HG03135 (cell line): ENCODE measurements around the gene PLXNB2.

Source experiments
- ATAC-seq: cut with Tn5 transposase; IDR thresholded peaks from one replicate; pipeline ENCODE4 v1.9.1; 2021; ENCODE audit warnings: mild to moderate bottlenecking, moderate library complexity; ENCODE audit not compliant: unreplicated experiment

Gene PLXNB2

DNA sequence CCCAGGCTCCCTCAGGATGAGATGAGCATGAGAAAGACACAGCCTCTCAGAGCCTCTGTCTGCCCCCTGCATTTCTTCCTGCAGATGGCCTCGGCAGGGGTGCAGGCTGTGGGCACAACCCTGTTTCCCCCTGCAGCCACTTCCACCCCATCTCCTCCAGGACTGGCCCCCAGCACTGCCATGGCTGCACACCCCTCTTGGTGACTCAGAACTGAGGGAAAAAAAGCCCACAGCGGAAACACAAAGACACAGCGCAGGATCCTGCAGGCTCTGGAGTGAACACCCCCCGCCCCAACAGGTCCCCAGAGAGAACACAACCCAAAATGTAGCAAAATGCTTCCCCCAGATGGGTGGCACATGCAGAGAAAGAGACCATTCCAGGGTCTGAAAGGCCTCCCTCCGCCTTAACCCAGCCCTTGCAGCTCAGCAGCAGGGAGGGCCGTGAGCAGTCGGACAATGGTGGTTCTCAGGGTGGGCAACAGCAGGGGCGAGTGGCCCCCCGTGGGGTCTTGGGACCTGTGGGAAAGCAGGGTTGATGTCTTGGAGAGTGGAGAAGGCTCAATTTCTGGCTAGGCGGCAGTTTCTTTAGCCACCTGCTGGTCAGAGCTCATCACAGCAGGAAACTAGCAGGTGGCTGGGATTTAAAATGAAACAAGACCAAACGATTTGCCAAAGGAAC, 70.6 kb downstream of the PLXNB2 start:
- ATAC-seq, result no peak

DNA sequence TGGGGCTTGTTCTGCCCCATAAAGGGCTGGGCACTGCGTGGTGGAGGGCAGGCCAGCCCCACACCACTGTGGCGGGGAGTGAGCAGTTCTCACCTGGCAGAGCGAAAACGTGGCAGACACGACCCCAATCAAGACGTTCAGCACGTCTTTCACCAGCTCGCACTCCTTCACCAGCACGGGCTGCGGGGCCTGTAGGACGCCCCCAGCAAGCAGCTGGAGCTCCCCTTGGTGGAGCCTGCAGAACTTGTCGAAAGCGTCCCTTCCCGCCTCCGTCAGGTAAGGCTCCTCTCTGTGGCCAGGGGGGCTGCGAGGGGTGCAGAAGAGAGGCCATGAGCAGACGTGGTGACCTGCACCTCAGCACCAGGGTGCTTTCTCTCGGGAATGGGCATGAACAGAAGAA, 74.2 kb downstream of the PLXNB2 start:
- no peak for ATAC-seq

DNA sequence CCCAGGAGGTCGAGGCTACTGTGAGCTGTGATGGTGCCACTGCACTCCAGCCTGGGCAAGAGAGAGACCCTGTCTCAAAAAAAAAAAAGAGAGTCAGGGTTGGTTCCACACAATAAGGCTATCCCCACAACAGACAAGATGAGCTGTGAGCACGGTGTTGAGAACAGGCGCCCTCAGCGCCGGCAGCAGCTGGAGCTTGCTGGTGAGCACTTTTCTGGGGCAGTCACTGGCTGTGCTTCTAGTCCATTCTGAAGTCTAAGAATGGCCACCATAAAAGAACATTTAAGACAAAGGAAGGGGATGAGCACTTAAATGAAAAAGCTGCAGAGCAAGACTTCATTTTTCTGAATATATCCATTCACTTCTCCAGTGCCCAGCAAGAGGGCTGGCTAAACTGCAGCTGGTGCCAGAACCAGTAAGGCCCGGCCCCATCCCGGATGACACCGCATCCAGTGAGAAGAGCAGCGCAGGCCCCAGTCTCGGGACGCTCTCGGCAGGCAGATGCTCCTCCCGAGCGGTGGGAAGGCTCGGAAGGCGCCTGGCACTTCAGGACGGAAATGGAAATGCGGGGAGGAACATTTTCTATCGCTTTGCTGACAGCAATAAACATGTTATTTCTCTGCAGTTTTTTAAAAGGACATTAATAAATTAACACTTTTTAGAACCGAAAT, 74.8 kb downstream of the PLXNB2 start:
- ATAC-seq, result no peak

DNA sequence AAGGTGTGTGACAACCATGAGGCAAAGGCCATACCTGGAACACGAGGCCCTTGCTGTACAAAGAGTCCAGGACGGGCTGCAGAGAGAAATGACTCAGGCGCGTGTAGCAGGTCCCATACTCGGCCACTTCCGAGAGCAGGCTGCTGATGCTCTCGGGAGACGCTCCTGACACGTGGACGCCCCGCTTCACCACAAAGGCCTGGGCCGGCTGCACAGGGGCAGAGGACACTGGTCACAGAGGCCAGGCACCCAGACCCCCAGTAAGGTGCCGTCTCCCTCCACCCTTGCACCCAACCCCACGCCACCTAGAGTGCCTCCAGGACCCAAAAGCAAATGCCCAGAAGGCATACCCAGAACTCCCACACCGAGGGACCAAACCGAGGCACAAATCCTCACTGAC, 78.1 kb downstream of the PLXNB2 start:
- no peak for ATAC-seq

DNA sequence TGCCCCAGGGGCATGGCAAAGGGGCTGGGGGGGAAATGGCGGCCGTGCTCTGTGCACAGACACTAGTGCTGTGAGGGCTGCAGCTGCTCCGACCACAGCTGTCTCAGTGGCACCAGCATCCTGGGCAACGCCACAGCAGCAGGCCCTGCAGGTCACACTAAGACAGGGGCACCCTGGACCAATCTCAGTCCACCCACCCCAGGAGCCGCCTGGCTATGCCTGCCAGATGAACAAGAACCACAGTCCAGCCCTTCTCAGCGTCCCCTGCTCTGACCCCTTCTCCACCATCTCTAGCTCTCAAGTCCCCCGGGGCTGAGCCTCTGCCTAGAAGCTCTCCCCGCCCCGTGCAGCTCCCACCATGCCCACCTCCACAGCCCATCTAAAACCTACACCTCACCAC, 79.1 kb downstream of the PLXNB2 start:
- no peak for ATAC-seq

DNA sequence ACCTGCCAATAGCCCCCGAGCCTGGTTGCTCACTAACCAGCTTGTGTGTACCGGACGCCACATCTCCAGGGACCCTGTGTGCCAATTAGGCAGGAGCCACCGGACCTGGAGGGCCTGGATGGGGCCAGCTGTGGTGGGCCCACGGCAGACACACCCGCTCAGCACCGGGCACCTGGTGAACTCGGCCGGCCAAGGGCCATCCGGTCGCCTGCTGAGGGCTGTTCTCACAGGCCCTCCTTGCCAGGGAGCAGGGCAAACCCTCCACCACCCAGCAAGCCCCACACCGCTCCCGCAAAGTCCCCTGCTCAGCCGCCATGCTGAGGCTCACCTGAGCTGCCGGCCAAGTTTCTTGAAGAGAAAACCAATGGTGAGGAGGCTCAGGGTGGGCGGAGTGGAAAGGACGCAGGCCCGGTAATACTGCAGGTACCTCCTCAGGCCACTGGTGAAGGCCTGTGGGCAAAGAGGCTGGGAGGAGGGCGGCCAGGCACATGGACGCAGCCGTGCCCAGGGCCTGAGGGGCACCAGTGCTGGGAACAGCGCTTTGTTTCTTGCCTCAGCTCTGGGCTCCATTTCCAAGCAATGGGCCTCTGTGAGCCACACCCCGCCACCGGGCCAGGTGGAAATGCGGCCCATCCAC, 79.7 kb downstream of the PLXNB2 start:
- no peak for ATAC-seq

DNA sequence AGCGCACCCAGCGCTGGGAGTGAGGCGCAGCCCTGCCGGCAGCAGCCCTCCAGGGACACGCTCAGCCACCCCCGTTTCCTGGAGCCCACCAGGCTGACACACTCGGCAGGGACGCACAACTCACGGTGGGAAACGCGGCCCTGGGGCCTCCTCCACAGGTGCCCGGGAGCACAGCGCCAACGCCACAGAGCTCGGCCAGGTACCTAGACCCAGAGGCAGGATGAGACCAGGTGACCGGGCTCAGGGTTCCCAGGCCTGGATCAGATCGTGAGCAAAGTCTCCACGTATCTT, 80.6 kb downstream of the PLXNB2 start:
- no peak for ATAC-seq

DNA sequence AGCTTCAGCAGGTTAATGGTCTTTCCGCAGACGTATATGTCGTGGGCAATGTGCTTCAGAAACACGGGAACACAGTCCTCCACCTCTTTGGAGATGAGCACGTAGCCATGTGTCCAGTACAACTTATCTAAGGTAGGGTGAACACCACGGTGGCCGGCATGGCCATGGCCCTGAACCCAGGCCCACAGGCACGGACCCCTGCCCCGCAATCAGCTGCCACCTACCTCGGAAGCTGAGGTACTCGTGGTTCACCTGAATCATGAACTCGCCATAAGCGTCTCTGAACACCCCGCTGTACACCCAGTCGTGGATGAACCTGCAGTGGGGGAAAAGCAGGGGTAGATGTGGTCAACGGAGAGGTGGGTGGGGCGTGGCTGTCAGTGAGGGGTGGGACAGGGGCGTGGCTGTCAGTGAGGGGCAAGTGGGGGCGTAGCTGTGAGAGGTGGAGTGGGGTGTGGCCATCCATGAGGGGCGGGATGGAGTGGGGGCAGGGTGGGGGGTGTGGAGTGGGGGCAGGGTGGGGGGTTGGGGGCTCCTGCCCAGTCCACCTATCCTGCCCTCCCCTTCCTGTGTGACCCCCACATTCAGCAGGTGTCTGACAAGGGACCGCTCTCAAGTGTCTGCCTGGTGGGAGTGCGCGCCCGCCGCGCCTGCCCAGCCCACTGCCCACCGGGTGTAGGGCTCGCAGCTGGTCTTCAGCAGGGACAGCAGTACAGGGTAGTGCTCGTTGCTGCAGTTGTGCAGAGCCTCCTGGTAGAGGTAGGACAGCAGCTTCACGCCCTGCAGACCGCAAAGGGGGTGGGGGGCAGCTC, 81.2 kb downstream of the PLXNB2 start:
- no peak for ATAC-seq

DNA sequence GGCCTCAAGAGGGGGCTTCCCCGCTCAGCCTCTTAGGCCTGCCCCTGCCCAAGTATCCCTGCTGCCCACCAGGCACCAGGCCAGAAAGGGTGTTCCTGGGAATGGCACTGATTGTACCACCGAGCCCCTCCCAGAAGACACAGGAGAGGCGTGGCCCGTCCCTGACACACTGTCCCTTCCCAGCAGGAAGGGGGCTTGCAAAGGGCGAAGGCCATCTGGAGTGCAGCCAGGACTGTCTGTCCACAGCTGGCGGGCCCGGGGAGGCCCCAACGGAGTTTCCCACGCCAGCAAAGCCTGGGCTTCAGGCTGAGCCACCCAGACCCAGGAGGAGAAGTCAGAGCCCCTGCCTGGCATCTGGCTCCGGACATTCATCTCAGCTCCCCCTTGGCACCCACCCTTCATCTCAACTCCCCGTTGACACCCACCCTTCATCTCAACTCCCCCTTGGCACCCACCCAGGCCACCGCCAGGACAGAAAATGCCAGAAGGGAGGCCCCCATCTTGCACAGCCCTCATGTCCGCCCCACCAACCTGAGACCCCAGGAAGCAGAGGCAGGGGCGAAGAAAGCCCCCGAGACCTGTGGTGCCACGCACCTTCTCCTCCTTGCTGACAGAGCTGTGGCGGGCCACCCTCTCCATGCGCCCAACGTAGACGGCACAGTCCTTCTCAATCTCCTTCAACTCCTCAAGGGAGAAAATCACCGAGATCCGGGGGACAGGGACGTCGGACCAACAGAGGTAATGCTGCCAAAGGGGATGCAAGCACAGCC, 82.1 kb downstream of the PLXNB2 start:
- no peak for ATAC-seq
